ENCODE data around the gene HMCN1. TPM values are rescaled to one million over a fixed set of nuclear protein-coding genes. Genes with fewer than 3 reads are reported as not detected.
A peak's percentile ranks its signal among the peaks of the same experiment; 100 is the strongest.

HMCN1 gene
- total and polyA plus RNA-seq, 4 donors: 3.2 to 149 (median 15.4) TPM

DNA sequence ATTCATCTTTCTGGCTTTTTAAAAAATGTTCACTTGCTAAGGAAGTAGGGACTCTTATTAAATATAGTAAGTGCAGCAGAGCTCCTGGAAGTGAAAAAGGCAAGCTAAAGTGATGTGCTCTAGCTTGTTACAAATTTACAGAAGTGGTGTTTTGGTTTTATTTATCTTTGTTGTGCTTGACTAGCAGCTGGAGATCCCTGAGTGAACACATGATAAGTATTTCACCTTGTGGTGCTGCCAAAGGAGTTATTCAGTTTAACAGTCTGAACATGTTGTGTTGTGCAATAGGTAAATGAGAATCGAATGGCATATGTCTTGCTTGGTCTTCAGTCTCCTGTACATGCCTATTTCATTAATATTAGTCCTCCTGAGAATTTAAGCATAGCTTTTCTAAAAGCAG is 325.1 kb downstream of the HMCN1 start:
- no peak overlapping the region for H3K27ac ChIP-seq (ENCODE audit: low read depth in 1 of 2, low read length in 1 of 2)
- H3K9me3 ChIP-seq (ENCODE audit: control insufficient read depth in 4 of 4, insufficient read depth in 3 of 4, low read length in 3 of 4): no peaks in the 10 kb centered on the region
- H3K4me3 ChIP-seq: no peak overlapping the region
- peaks cover 0 to 3% (median 0%) of the 10 kb centered on the region in 5 donors for H3K4me1 ChIP-seq (ENCODE audit: control insufficient read depth in 5 of 5, insufficient read depth in 5 of 5, low read length in 5 of 5)
- H3K9ac ChIP-seq (ENCODE audit: insufficient read depth in 1 of 2, low read length in 2 of 2): no peak overlapping the region
- peaks cover 0 to 6% (median 3%) of the 10 kb centered on the region in 4 donors for H3K36me3 ChIP-seq (ENCODE audit: control insufficient read depth in 4 of 4, insufficient read depth in 4 of 4, low read length in 4 of 4)
- 65 to 78% methylated on average over 1 of the region's 1 CpG for WGBS, 2 donors
- no peak for TF ChIP-seq CTCF (IDR thresholded peaks at IDR 0.05; ENCODE audit: control extremely low read depth, extremely low read depth)
- H3K27me3 ChIP-seq (ENCODE audit: control insufficient read depth in 3 of 3, insufficient read depth in 3 of 3, low read length in 2 of 3): no peaks in the 10 kb centered on the region
- peak; percentile 44 for ATAC-seq (ENCODE audit: insufficient read depth, low FRiP score)
- DNase-seq: no peak

DNA sequence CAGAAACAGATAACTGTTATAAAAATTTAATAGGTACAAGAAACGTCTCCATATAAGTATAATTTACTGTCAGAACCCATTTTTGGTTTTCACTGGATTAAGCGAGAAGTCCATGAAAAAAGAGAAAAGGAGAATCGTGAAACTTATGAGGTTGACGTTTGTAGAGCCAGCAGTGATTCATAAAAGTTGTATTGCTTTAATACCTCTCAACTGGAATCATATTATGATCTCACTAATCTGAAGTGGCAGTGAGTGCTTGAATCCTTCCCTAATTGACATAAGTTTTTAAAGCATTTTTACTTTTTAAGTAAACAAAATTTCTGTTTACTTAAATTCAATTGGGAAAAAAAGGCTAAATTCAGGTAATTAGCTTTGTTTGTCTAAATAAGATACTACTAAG is 325.6 kb downstream of the HMCN1 start:
- Histone ChIP-seq H3K4me1 (ENCODE audit: control insufficient read depth in 5 of 5, insufficient read depth in 5 of 5, low read length in 5 of 5) (peaks cover 0 to 3% (median 0%) of the 10 kb centered on the region in 5 donors), H3K4me3 (no peak overlapping the region), H3K36me3 (ENCODE audit: control insufficient read depth in 4 of 4, insufficient read depth in 4 of 4, low read length in 4 of 4) (peaks cover 0 to 6% (median 3%) of the 10 kb centered on the region in 4 donors), H3K27me3 (ENCODE audit: control insufficient read depth in 3 of 3, insufficient read depth in 3 of 3, low read length in 2 of 3) (no peaks in the 10 kb centered on the region), H3K9me3 (ENCODE audit: control insufficient read depth in 4 of 4, insufficient read depth in 3 of 4, low read length in 3 of 4) (no peaks in the 10 kb centered on the region), H3K9ac (ENCODE audit: insufficient read depth in 1 of 2, low read length in 2 of 2) (no peak overlapping the region), H3K27ac (ENCODE audit: low read depth in 1 of 2, low read length in 1 of 2) (no peak overlapping the region)
- DNase-seq (no peak), ATAC-seq (ENCODE audit: insufficient read depth, low FRiP score) (no peak)
- WGBS, 2 donors: 68 to 87% methylated on average over 4 of the region's 4 CpGs
- TF ChIP-seq CTCF (IDR thresholded peaks at IDR 0.05; ENCODE audit: control extremely low read depth, extremely low read depth): no peak

- no peak overlapping the region for H3K4me3 ChIP-seq
- no peak overlapping the region for H3K27ac ChIP-seq (ENCODE audit: low read depth in 1 of 2, low read length in 1 of 2)
- H3K9me3 ChIP-seq (ENCODE audit: control insufficient read depth in 4 of 4, insufficient read depth in 3 of 4, low read length in 3 of 4): no peaks in the 10 kb centered on the region
- peaks cover 0 to 6% (median 3%) of the 10 kb centered on the region in 4 donors for H3K36me3 ChIP-seq (ENCODE audit: control insufficient read depth in 4 of 4, insufficient read depth in 4 of 4, low read length in 4 of 4)
- H3K27me3 ChIP-seq (ENCODE audit: control insufficient read depth in 3 of 3, insufficient read depth in 3 of 3, low read length in 2 of 3): no peaks in the 10 kb centered on the region
- ATAC-seq (ENCODE audit: insufficient read depth, low FRiP score): no peak
- TF ChIP-seq CTCF (IDR thresholded peaks at IDR 0.05; ENCODE audit: control extremely low read depth, extremely low read depth): no peak
- H3K4me1 ChIP-seq (ENCODE audit: control insufficient read depth in 5 of 5, insufficient read depth in 5 of 5, low read length in 5 of 5): peaks cover 0 to 3% (median 0%) of the 10 kb centered on the region in 5 donors
- no peak for DNase-seq
- no peak overlapping the region for H3K9ac ChIP-seq (ENCODE audit: insufficient read depth in 1 of 2, low read length in 2 of 2)
These were observed 326.0 kb downstream of the HMCN1 start for GRCh38 chr1:186060226-186060625.

DNA sequence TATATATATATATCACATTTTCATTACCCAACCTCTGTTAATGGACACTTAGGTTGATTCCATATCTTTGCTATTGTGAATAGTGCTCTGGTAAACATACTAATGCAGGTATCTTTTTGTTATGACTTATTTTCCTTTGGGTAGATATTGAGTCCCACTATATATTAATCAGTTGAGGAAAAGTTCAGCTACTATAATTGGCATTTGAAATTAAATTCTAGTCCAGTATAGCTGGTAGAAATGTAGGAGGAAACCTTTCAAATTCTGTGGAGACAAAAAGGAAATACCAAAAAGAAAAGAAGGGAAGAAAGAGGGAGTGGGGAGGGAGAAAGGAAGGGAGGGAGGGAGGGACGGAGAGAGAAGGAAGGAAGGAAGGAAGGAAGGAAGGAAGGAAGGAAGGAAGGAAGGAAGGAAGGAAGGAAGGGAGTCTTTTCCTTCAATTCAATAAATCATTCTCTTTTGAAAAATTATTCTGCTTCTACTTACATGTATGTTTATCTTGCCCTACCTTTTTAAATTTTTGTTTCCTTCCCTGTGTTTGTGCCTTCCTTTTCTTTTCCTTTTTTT is 329.0 kb downstream of the HMCN1 start:
- ATAC-seq (ENCODE audit: insufficient read depth, low FRiP score) (no peak), DNase-seq (no peak)
- H3K27me3 ChIP-seq (ENCODE audit: control insufficient read depth in 3 of 3, insufficient read depth in 3 of 3, low read length in 2 of 3): no peaks in the 10 kb centered on the region
- TF ChIP-seq CTCF (IDR thresholded peaks at IDR 0.05; ENCODE audit: control extremely low read depth, extremely low read depth): no peak
- no peak overlapping the region for H3K27ac ChIP-seq (ENCODE audit: low read depth in 1 of 2, low read length in 1 of 2)
- peaks cover 0 to 3% (median 0%) of the 10 kb centered on the region in 4 donors for H3K36me3 ChIP-seq (ENCODE audit: control insufficient read depth in 4 of 4, insufficient read depth in 4 of 4, low read length in 4 of 4)
- no peaks in the 10 kb centered on the region for H3K9me3 ChIP-seq (ENCODE audit: control insufficient read depth in 4 of 4, insufficient read depth in 3 of 4, low read length in 3 of 4)
- WGBS, 2 donors: 33 to 46% methylated on average over 1 of the region's 1 CpG
- no peak overlapping the region for H3K9ac ChIP-seq (ENCODE audit: insufficient read depth in 1 of 2, low read length in 2 of 2)
- peaks cover 0 to 3% (median 0%) of the 10 kb centered on the region in 5 donors for H3K4me1 ChIP-seq (ENCODE audit: control insufficient read depth in 5 of 5, insufficient read depth in 5 of 5, low read length in 5 of 5)
- H3K4me3 ChIP-seq: no peak overlapping the region

All from lung (tissue), 12 donors.